Right cardiac atrium (tissue), 5 donors: Measurements from ENCODE around the gene CRB2. TPM values are rescaled to one million over a fixed set of nuclear protein-coding genes. Genes with fewer than 3 reads are reported as not detected.

ENCODE experiments used
- ATAC-seq, 2 donors: fragments of 200-7000 bp; cut with Tn5 transposase; one replicate each; pipeline versions ENCODE4 v1.8.0 to v1.9.1; 2020; ENCODE audit warnings: moderate library complexity in 2 of 2, mild to moderate bottlenecking in 1 of 2
- DNase-seq, 3 donors: peaks; one replicate each; pipeline ENCODE4 v3.0.0-alpha.2; 2020
- H3K27ac ChIP-seq: one replicate; pipeline ENCODE4 v1.5.1; 2013; ENCODE audit warnings: mild to moderate bottlenecking, low read length, control low read depth, moderate library complexity
- H3K27me3 ChIP-seq: one replicate; pipeline ENCODE4 v1.6.1; 2013; ENCODE audit not compliant: control insufficient read depth, insufficient read depth
- H3K4me1 ChIP-seq: one replicate; pipeline ENCODE4 v1.6.1; 2013; ENCODE audit warnings: low read length; ENCODE audit not compliant: control insufficient read depth, insufficient read depth
- H3K4me3 ChIP-seq: one replicate; pipeline ENCODE4 v1.5.1; 2013; ENCODE audit warnings: low read length, control low read depth
- H3K9me3 ChIP-seq: one replicate; pipeline ENCODE4 v1.6.1; 2013; ENCODE audit warnings: low read length; ENCODE audit not compliant: control insufficient read depth
- WGBS: extraction: QIAGEN DNeasy Blood & Tissue Kit; methylation state at CpG from one replicate; pipeline ENCODE4 v1.1.7; 2013; 5-methylcytosine and 5-hydroxymethylcytosine counted together
- intact Hi-C, 4 donors: fragments of 100-400 bp; cut with DNase I; formaldehyde crosslinking; loops; one replicate each; pipeline versions ENCODE4 v1.11.0 to v1.14.0; 2022 to 2023
- polyA plus RNA-seq: library from polyadenylated mRNA; stranded (reverse); fragments of 200-250 nt; gene quantifications from one replicate; pipeline ENCODE4 v1.2.3, GENCODE V29; 2013
- total RNA-seq, 4 donors: library from RNA; stranded (reverse); fragmentation: NEBNext Ultra II Directional; extraction: Animal tissue kit (Norgen Biotek cat#: 25700); gene quantifications; one replicate each; pipeline ENCODE4 v1.2.1, GENCODE V29; 2021
- donor health status: healthy with polysubstance abuse.
- donor health status: DM: no; HTN: yes; CAD: no.
- donor health status: DM: no; HTN: no; CAD: no.
- donor health status: DM: no; HTN: yes; CAD: no; lungs with severe emphysema.
- donor health status: DM: yes; HTN: yes; CAD: no.

The CRB2 gene
- total and polyA plus RNA-seq, 5 donors = 0.02 to 0.26 (median 0.16) TPM; not detected in 1

GRCh38 chr9:123412171-123412820 lies 56.3 kb downstream of the CRB2 start:
- ATAC-seq (no peak), DNase-seq (no peak)
- no peaks in the 10 kb centered on the region for H3K27me3 ChIP-seq
- 85% methylated on average over 18 of the region's 18 CpGs for WGBS
- peaks cover 5% of the 10 kb centered on the region for H3K4me1 ChIP-seq
- H3K9me3 ChIP-seq = no peaks in the 10 kb centered on the region
- intact Hi-C loops = loop anchor here in 1 of 4 donors (10.0 kb wide), 1 partner anchor 633 kb away; no protein-coding TSS in a partner anchor
- H3K27ac ChIP-seq = no peak overlapping the region
- H3K4me3 ChIP-seq = no peak overlapping the region

GRCh38 chr9:123414204-123414603 lies 58.2 kb downstream of the CRB2 start:
- no peak for DNase-seq
- intact Hi-C loops = loop anchor here in 1 of 4 donors (10.0 kb wide), 1 partner anchor 631 kb away; no protein-coding TSS in a partner anchor
- 89% methylated on average over 7 of the region's 7 CpGs for WGBS

GRCh38 chr9:123414936-123415930 lies 59.2 kb downstream of the CRB2 start:
- ATAC-seq = peak in 1 of 2 donors; percentile 34
- no peak overlapping the region for H3K4me3 ChIP-seq
- no peak for DNase-seq
- no peaks in the 10 kb centered on the region for H3K27me3 ChIP-seq
- no peak overlapping the region for H3K27ac ChIP-seq
- WGBS = 80% methylated on average over 23 of the region's 23 CpGs
- H3K4me1 ChIP-seq = no peaks in the 10 kb centered on the region
- intact Hi-C loops = loop anchor here in 1 of 4 donors (10.0 kb wide), 1 partner anchor 630 kb away; no protein-coding TSS in a partner anchor
- no peaks in the 10 kb centered on the region for H3K9me3 ChIP-seq

More at GRCh38 chr9:123414204-123414603, 58.2 kb downstream of the CRB2 start:
- Histone ChIP-seq H3K4me3 (no peak overlapping the region), H3K27ac (no peak overlapping the region), H3K4me1 (no peaks in the 10 kb centered on the region), H3K9me3 (no peaks in the 10 kb centered on the region), H3K27me3 (no peaks in the 10 kb centered on the region)
- ATAC-seq = no peak

GRCh38 chr9:123416176-123416575 lies 60.2 kb downstream of the CRB2 start:
- Histone ChIP-seq H3K4me3 (no peak overlapping the region), H3K9me3 (no peaks in the 10 kb centered on the region), H3K4me1 (no peaks in the 10 kb centered on the region), H3K27ac (no peak overlapping the region), H3K27me3 (no peaks in the 10 kb centered on the region)
- WGBS = 87% methylated on average over 8 of the region's 8 CpGs
- intact Hi-C loops = loop anchor here in 1 of 4 donors (10.0 kb wide), 1 partner anchor 629 kb away; no protein-coding TSS in a partner anchor
- DNase-seq (no peak), ATAC-seq (no peak)

- intact Hi-C loops = loop anchor here in 1 of 4 donors (10.0 kb wide), 1 partner anchor 627 kb away; no protein-coding TSS in a partner anchor
- 96% methylated on average over 5 of the region's 5 CpGs for WGBS
- no peaks in the 10 kb centered on the region for H3K9me3 ChIP-seq
- no peak overlapping the region for H3K4me3 ChIP-seq
- no peaks in the 10 kb centered on the region for H3K27me3 ChIP-seq
- H3K27ac ChIP-seq = no peak overlapping the region
- ATAC-seq = no peak
- no peaks in the 10 kb centered on the region for H3K4me1 ChIP-seq
- no peak for DNase-seq
Measured at GRCh38 chr9:123417289-123418051, 61.5 kb downstream of the CRB2 start.

GRCh38 chr9:123418052-123418430 lies 62.0 kb downstream of the CRB2 start:
- intact Hi-C loops = loop anchor here in 1 of 4 donors (10.0 kb wide), 1 partner anchor 627 kb away; no protein-coding TSS in a partner anchor
- H3K9me3 ChIP-seq = no peaks in the 10 kb centered on the region
- DNase-seq = no peak
- no peak for ATAC-seq
- H3K4me1 ChIP-seq = no peaks in the 10 kb centered on the region
- no peak overlapping the region for H3K4me3 ChIP-seq
- no peak overlapping the region for H3K27ac ChIP-seq
- WGBS = 93% methylated on average over 5 of the region's 5 CpGs
- no peaks in the 10 kb centered on the region for H3K27me3 ChIP-seq

GRCh38 chr9:123418506-123418905 lies 62.5 kb downstream of the CRB2 start:
- Histone ChIP-seq H3K4me3 (no peak overlapping the region), H3K9me3 (no peaks in the 10 kb centered on the region), H3K27me3 (no peaks in the 10 kb centered on the region), H3K4me1 (no peaks in the 10 kb centered on the region), H3K27ac (no peak overlapping the region)
- intact Hi-C loops = loop anchor here in 1 of 4 donors (10.0 kb wide), 1 partner anchor 626 kb away; no protein-coding TSS in a partner anchor
- WGBS = over 99% methylated on average over 10 of the region's 10 CpGs
- ATAC-seq = no peak
- no peak for DNase-seq

GRCh38 chr9:123419091-123419490 lies 63.1 kb downstream of the CRB2 start:
- WGBS = 97% methylated on average over 4 of the region's 4 CpGs
- ATAC-seq (no peak), DNase-seq (no peak)
- Histone ChIP-seq H3K27me3 (no peaks in the 10 kb centered on the region), H3K4me3 (no peak overlapping the region), H3K4me1 (no peaks in the 10 kb centered on the region), H3K27ac (no peak overlapping the region), H3K9me3 (no peaks in the 10 kb centered on the region)
- intact Hi-C loops = loop anchor here in 1 of 4 donors (10.0 kb wide), 1 partner anchor 626 kb away; no protein-coding TSS in a partner anchor

GRCh38 chr9:123419721-123420591 lies 64.0 kb downstream of the CRB2 start:
- Histone ChIP-seq H3K4me3 (no peak overlapping the region), H3K27me3 (no peaks in the 10 kb centered on the region), H3K4me1 (no peaks in the 10 kb centered on the region), H3K9me3 (no peaks in the 10 kb centered on the region), H3K27ac (no peak overlapping the region)
- WGBS = 84% methylated on average over 31 of the region's 31 CpGs
- ATAC-seq (no peak), DNase-seq (no peak)
- intact Hi-C loops = loop anchor here in 1 of 4 donors (10.0 kb wide), 1 partner anchor 625 kb away; no protein-coding TSS in a partner anchor
